Measurements from ENCODE around the gene CCDC32.

DNA sequence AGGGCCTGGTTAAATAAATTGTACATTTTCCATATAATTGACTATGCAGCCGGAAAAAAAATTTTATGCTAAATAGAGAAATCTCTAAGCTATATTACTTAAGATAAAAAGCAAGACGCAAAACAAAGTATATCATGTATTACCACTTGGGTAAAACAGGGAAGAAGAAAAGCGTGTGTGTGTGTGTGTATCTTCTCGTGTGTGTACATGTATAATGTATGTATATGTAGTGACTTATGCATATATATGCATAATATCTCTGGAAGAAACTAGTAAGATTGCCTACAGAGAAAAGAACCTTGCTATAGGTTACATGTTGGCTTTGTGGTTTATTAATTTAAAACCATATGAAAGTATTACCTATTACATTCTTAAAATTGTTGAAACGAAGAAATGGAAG, 48.2 kb upstream of the CCDC32 start:
- TF ChIP-seq ZNF232 (CRISPR knock-in tag; IDR thresholded peaks at IDR 0.05) (no peak), KAT7 (CRISPR knock-in tag; IDR thresholded peaks at IDR 0.05; ENCODE audit: borderline replicate concordance) (no peak), NR3C1 (CRISPR knock-in tag; conservative IDR thresholded peaks at IDR 0.05; ENCODE audit: low read depth) (no peak), RELA (CRISPR knock-in tag; IDR thresholded peaks at IDR 0.05; ENCODE audit: borderline replicate concordance) (no peak), CREM (CRISPR knock-in tag; IDR thresholded peaks at IDR 0.05) (no peak), NFYB (CRISPR knock-in tag; conservative IDR thresholded peaks at IDR 0.05; ENCODE audit: low read depth) (no peak), SMAD4 (CRISPR knock-in tag; IDR thresholded peaks at IDR 0.05) (no peak), SP1 (CRISPR knock-in tag; conservative IDR thresholded peaks at IDR 0.05) (no peak)
- TF ChIP-seq, protein P1, sequence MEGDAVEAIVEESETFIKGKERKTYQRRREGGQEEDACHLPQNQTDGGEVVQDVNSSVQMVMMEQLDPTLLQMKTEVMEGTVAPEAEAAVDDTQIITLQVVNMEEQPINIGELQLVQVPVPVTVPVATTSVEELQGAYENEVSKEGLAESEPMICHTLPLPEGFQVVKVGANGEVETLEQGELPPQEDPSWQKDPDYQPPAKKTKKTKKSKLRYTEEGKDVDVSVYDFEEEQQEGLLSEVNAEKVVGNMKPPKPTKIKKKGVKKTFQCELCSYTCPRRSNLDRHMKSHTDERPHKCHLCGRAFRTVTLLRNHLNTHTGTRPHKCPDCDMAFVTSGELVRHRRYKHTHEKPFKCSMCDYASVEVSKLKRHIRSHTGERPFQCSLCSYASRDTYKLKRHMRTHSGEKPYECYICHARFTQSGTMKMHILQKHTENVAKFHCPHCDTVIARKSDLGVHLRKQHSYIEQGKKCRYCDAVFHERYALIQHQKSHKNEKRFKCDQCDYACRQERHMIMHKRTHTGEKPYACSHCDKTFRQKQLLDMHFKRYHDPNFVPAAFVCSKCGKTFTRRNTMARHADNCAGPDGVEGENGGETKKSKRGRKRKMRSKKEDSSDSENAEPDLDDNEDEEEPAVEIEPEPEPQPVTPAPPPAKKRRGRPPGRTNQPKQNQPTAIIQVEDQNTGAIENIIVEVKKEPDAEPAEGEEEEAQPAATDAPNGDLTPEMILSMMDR (IDR thresholded peaks at IDR 0.05): no peak
- TF ChIP-seq, protein P2, sequence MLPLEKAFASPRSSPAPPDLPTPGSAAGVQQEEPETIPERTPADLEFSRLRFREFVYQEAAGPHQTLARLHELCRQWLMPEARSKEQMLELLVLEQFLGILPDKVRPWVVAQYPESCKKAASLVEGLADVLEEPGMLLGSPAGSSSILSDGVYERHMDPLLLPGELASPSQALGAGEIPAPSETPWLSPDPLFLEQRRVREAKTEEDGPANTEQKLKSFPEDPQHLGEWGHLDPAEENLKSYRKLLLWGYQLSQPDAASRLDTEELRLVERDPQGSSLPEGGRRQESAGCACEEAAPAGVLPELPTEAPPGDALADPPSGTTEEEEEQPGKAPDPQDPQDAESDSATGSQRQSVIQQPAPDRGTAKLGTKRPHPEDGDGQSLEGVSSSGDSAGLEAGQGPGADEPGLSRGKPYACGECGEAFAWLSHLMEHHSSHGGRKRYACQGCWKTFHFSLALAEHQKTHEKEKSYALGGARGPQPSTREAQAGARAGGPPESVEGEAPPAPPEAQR (CRISPR knock-in tag; IDR thresholded peaks at IDR 0.05): no peak
- TF ChIP-seq, protein P3, sequence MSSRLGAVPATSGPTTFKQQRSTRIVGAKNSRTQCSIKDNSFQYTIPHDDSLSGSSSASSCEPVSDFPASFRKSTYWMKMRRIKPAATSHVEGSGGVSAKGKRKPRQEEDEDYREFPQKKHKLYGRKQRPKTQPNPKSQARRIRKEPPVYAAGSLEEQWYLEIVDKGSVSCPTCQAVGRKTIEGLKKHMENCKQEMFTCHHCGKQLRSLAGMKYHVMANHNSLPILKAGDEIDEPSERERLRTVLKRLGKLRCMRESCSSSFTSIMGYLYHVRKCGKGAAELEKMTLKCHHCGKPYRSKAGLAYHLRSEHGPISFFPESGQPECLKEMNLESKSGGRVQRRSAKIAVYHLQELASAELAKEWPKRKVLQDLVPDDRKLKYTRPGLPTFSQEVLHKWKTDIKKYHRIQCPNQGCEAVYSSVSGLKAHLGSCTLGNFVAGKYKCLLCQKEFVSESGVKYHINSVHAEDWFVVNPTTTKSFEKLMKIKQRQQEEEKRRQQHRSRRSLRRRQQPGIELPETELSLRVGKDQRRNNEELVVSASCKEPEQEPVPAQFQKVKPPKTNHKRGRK (CRISPR knock-in tag; IDR thresholded peaks at IDR 0.05; ENCODE audit: borderline replicate concordance): no peak
- TF ChIP-seq, protein P4, sequence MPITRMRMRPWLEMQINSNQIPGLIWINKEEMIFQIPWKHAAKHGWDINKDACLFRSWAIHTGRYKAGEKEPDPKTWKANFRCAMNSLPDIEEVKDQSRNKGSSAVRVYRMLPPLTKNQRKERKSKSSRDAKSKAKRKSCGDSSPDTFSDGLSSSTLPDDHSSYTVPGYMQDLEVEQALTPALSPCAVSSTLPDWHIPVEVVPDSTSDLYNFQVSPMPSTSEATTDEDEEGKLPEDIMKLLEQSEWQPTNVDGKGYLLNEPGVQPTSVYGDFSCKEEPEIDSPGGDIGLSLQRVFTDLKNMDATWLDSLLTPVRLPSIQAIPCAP (CRISPR knock-in tag; IDR thresholded peaks at IDR 0.05): no peak
- TF ChIP-seq, protein P5, sequence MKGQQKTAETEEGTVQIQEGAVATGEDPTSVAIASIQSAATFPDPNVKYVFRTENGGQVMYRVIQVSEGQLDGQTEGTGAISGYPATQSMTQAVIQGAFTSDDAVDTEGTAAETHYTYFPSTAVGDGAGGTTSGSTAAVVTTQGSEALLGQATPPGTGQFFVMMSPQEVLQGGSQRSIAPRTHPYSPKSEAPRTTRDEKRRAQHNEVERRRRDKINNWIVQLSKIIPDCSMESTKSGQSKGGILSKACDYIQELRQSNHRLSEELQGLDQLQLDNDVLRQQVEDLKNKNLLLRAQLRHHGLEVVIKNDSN (CRISPR knock-in tag; IDR thresholded peaks at IDR 0.05): no peak
